Heart left ventricle (tissue), 13 donors: ENCODE measurements around the gene CDH23.

ENCODE experiments used
- CTCF ChIP-seq, 12 donors: fragments of 200-600 bp; sonication (generic) in 4 of 12; IDR thresholded peaks; one replicate each; pipeline versions ENCODE4 v1.5.0 to v1.8.0; 2018 to 2022; ENCODE audit warnings: antibody characterized with exemption in 12 of 12, mild to moderate bottlenecking in 5 of 12
- POLR2A ChIP-seq, 2 donors: fragments of 450-650 bp; IDR thresholded peaks; one replicate each; pipeline ENCODE4 v1.6.1; 2017; ENCODE audit warnings: antibody characterized with exemption in 2 of 2, mild to moderate bottlenecking in 2 of 2, moderate library complexity in 2 of 2
- donor health status: ischemic (EF 13 %, LVEDD 7.1; RV severe dilation, severe dysfunction).
- donor health status: DM: no; HTN: yes; CAD: no.
- donor health status: DM: no; HTN: no; CAD: no.
- donor health status: ischemic (EF 25% LVEDD 6.9; RV normal size, moderate dysfunction).
- donor health status: ischemic (EF 25% LVEDD 5.7; RV mildly dilated, moderate dysfunction).
- donor health status: ischemic (EF 35%, LVEDD 5.7; RV mildly dilated, moderate dysfunction).
- donor health status: nonischemic (EF 11% LVEDD 7.7; RV severe dilation, severe dysfunction).
- donor health status: DM: yes; HTN: yes; CAD: no.
- donor health status: PGD.
- donor health status: ischemic (EF 29% LVEDD 5.4; RV normal size, mild dysfunction).
- donor health status: nonischemic (EF 23%, LVEDD 6.1; RV moderate dilation, normal function).

DNA sequence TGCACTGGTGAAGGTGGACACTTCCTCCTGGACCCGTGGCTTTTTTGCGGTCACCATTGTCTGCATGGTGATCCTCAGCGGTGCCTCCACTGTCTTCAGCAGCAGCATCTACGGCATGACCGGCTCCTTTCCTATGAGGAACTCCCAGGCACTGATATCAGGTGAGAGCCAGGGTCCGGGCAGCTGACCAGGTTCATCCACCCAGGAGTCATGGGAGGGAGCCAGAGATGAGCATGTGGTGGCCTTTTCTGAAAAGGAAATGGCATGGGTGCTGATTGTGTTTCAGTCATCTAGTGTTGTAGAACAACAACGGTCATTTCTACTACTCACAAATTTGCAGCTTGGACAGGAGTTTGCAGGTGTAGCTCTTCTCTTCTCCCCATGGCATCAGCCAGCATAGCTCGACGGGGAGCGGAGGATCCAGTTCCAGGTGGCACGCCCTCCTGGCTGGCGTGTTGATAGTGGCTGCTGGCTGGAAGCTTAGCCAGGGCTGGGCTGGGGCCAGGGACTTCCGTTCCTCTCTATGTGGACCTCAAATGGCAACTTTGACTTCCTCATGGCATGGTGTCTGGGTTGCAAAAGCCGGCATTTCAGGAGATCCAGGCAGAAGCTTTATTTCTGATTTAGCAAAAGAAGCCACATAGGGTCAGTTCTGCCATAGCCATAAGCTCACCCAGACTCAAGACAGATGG lies 44.9 kb upstream of the CDH23 start:
- TF ChIP-seq CTCF (IDR thresholded peaks at IDR 0.05): no peak
- no peak for TF ChIP-seq POLR2A (IDR thresholded peaks at IDR 0.05)
